ENCODE measurements around the gene KRT4.
"Not testable (repeated sequence)": the region's sequence is repeated elsewhere in the genome, so short reads cannot be mapped to it uniquely, and the experiment has no call there.

KRT4 gene

GRCh38 chr12:52813885-52814709 is at the start of gene KRT4:
Gene KRT4, minus strand, starts transcription at chr12:52814116. Its CDS starts 58 bp downstream, at chr12:52814058.
- Histone ChIP-seq H3K27ac (no peak within 1 kb of the TSS), H3K4me1 (peaks cover 0 to 10% (median 0%) of the 10 kb centered on the region in 10 experiments; a peak in 5 of 20 replicates), H3K9ac (no peak within 1 kb of the TSS), H3K4me3 (no peak within 1 kb of the TSS), H3K4me2 (peak within 1 kb of the TSS in 2 of 11 experiments; percentile 5 to 10; a peak in 1 of 22 replicates), H3K27me3 (no peaks in the 10 kb centered on the region), H3K36me3 (no peaks in the 10 kb centered on the region), H4K20me1 (no peaks in the 10 kb centered on the region; a peak in 2 of 22 replicates), H3K9me3 (replicated peaks in 1 of 11) (no peaks in the 10 kb centered on the region)
- no peak for TF ChIP-seq Cebpa-rat (IDR thresholded peaks at IDR 0.05)

GRCh38 chr12:52862023-52862422 is 48.1 kb upstream of the KRT4 start:
- H3K4me2 ChIP-seq: no peak overlapping the region
- no peak for TF ChIP-seq Cebpa-rat (IDR thresholded peaks at IDR 0.05)
- no peaks in the 10 kb centered on the region for H3K9me3 ChIP-seq (replicated peaks in 1 of 11)
- no peaks in the 10 kb centered on the region for H3K27me3 ChIP-seq
- H3K4me3 ChIP-seq: no peak overlapping the region
- no peak overlapping the region for H3K9ac ChIP-seq
- no peak overlapping the region for H3K27ac ChIP-seq
- H4K20me1 ChIP-seq: no peaks in the 10 kb centered on the region
- H3K4me1 ChIP-seq: peaks cover 1 to 29% (median 7%) of the 10 kb centered on the region in 10 experiments
- no peaks in the 10 kb centered on the region for H3K36me3 ChIP-seq

DNA sequence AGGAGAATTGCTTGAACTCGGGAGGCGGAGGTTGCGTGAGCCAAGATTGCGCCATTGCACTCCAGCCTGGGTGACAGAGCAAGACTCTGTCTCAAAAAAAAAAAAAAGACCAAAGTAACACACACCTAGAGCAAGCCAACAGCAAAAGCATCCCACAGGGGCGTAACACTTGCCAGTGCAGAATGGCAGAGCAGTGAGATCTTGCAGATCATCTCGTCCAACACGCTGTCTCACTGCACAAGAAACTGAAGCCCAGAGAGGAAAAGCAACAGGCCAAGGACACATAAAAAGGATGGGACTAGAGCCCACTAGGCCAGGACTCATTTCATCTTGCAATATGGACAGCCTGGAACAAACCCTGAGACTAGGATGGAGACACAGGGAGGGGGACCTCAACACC is 47.6 kb upstream of the KRT4 start:
- Histone ChIP-seq H3K27me3 (no peaks in the 10 kb centered on the region), H3K27ac (no peak overlapping the region), H4K20me1 (no peaks in the 10 kb centered on the region)

DNA sequence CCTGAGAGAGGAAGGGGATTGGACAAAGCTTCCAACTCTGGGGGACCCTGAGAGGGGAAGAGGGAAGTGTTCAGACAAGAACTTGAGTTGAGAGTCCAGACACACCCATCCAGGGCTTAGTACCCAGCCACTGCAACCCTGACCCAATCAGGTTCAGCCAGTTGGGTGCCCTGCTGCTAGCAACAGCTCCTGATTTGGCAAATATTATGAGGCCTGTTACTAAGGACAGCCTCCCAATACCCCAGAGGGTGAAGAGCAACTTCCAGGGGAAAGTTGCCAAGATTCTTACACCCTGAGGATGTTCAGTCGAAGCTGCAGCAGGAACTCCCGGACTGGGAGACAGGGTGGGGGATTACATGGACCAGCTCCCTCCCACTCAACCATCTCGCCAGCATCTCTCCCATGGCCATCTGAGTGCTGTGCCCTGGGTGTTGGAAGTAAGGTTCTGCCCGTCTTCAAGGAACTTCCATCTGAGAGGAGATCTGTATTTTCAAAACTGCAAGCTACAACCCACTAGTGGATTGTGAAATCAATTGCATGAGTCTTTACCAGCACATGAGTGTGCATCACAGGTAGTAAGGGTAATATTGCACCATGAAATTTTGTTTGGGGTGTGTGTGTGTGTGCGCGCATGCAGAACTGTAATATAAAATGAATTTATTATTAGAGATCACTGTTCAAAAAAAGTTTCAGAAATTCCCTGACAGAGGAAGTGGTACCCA is 46.3 kb upstream of the KRT4 start:
- Histone ChIP-seq H4K20me1 (no peaks in the 10 kb centered on the region), H3K4me2 (peak overlapping the region in 5 of 11 experiments; percentile 8 to 58 (median 38); a peak in 7 of 22 replicates), H3K27me3 (no peaks in the 10 kb centered on the region), H3K36me3 (no peaks in the 10 kb centered on the region), H3K9me3 (replicated peaks in 1 of 11) (no peaks in the 10 kb centered on the region), H3K27ac (no peak overlapping the region; a peak in 1 of 22 replicates), H3K9ac (no peak overlapping the region), H3K4me1 (peaks cover 0 to 16% (median 3%) of the 10 kb centered on the region in 10 experiments; a peak in 9 of 20 replicates), H3K4me3 (no peak overlapping the region)
- TF ChIP-seq Cebpa-rat (IDR thresholded peaks at IDR 0.05): no peak

More for the DNA sequence above, 47.6 kb upstream of the KRT4 start:
- no peak overlapping the region for H3K4me2 ChIP-seq
- H3K4me3 ChIP-seq: no peak overlapping the region
- H3K9me3 ChIP-seq (replicated peaks in 1 of 11): no peaks in the 10 kb centered on the region
- H3K36me3 ChIP-seq: no peaks in the 10 kb centered on the region
- TF ChIP-seq Cebpa-rat (IDR thresholded peaks at IDR 0.05): no peak
- peaks cover 0 to 24% (median 3%) of the 10 kb centered on the region in 10 experiments; a peak in 9 of 20 replicates for H3K4me1 ChIP-seq
- no peak overlapping the region for H3K9ac ChIP-seq

- no peaks in the 10 kb centered on the region for H4K20me1 ChIP-seq
- no peak overlapping the region for H3K27ac ChIP-seq
- peaks cover 0 to 16% (median 3%) of the 10 kb centered on the region in 10 experiments; a peak in 9 of 20 replicates for H3K4me1 ChIP-seq
- H3K4me2 ChIP-seq: no peak overlapping the region
- TF ChIP-seq Cebpa-rat (IDR thresholded peaks at IDR 0.05): no peak
- H3K36me3 ChIP-seq: no peaks in the 10 kb centered on the region
- H3K4me3 ChIP-seq: no peak overlapping the region
- H3K27me3 ChIP-seq: no peaks in the 10 kb centered on the region
- no peak overlapping the region for H3K9ac ChIP-seq
- peaks cover 0 to 3% (median 0%) of the 10 kb centered on the region in 11 experiments; a peak in 1 of 22 replicates for H3K9me3 ChIP-seq (replicated peaks in 1 of 11)
Observed at GRCh38 chr12:52857500-52857899, 43.6 kb upstream of the KRT4 start.

GRCh38 chr12:52856787-52857186 is 42.9 kb upstream of the KRT4 start:
- Histone ChIP-seq H3K4me1 (peaks cover 0 to 16% (median 3%) of the 10 kb centered on the region in 10 experiments; a peak in 9 of 20 replicates), H3K4me3 (no peak overlapping the region), H3K27me3 (no peaks in the 10 kb centered on the region), H3K36me3 (no peaks in the 10 kb centered on the region), H3K9ac (no peak overlapping the region), H3K9me3 (replicated peaks in 1 of 11) (peaks cover 0 to 3% (median 0%) of the 10 kb centered on the region in 11 experiments; a peak in 1 of 22 replicates), H3K4me2 (no peak overlapping the region), H3K27ac (no peak overlapping the region), H4K20me1 (no peaks in the 10 kb centered on the region)
- TF ChIP-seq Cebpa-rat (IDR thresholded peaks at IDR 0.05): no peak

GRCh38 chr12:52856077-52856476 is 42.2 kb upstream of the KRT4 start:
- H3K4me2 ChIP-seq; H3K4me3 ChIP-seq; H3K36me3 ChIP-seq; H4K20me1 ChIP-seq; H3K9me3 ChIP-seq (replicated peaks in 1 of 11); H3K27ac ChIP-seq; H3K9ac ChIP-seq; H3K27me3 ChIP-seq: not testable (repeated sequence)
- peaks cover under 1 to 16% (median 7%) of the 10 kb centered on the region in 10 experiments; a peak in 18 of 20 replicates for H3K4me1 ChIP-seq

DNA sequence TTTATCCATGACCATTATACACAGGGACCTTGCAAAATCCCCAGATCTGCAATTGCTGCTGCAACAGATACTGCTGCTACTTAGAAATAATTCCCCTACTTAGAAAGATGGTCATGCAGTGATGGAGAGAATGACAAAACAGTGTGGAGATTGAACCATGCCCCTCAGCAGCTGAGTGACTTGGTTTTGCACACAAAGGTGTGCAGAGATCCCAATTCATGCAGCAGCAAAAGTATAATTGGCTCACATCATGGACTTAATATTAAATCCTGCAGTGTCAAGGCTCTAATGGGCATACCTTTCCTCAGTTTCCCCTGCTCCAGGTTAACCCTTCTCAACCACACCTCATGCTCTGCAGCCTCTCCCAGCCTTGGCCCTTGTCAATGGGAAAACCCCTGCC is 37.9 kb upstream of the KRT4 start:
- Histone ChIP-seq H3K27me3 (no peaks in the 10 kb centered on the region), H3K4me2 (no peak overlapping the region), H3K9me3 (replicated peaks in 1 of 11) (peaks cover 0 to 3% (median 0%) of the 10 kb centered on the region in 11 experiments; a peak in 1 of 22 replicates), H3K4me1 (peaks cover 11 to 24% (median 14%) of the 10 kb centered on the region in 10 experiments; a peak in 17 of 20 replicates), H3K4me3 (no peak overlapping the region), H4K20me1 (no peaks in the 10 kb centered on the region; a peak in 1 of 22 replicates), H3K36me3 (no peaks in the 10 kb centered on the region), H3K9ac (no peak overlapping the region), H3K27ac (no peak overlapping the region)
- TF ChIP-seq Cebpa-rat (IDR thresholded peaks at IDR 0.05): no peak

GRCh38 chr12:52850681-52851080 is 36.8 kb upstream of the KRT4 start:
- Histone ChIP-seq H4K20me1 (no peaks in the 10 kb centered on the region; a peak in 1 of 22 replicates), H3K9ac (no peak overlapping the region), H3K9me3 (replicated peaks in 1 of 11) (peaks cover 0 to 3% (median 0%) of the 10 kb centered on the region in 11 experiments; a peak in 1 of 22 replicates), H3K27me3 (no peaks in the 10 kb centered on the region), H3K4me1 (peaks cover 11 to 24% (median 19%) of the 10 kb centered on the region in 10 experiments; a peak in 17 of 20 replicates), H3K36me3 (no peaks in the 10 kb centered on the region), H3K27ac (no peak overlapping the region), H3K4me2 (peak overlapping the region in 8 of 11 experiments; percentile 32 to 66 (median 56); a peak in 15 of 22 replicates), H3K4me3 (no peak overlapping the region)
- TF ChIP-seq Cebpa-rat (IDR thresholded peaks at IDR 0.05): no peak
